GM15510 (cell line): ENCODE measurements around the gene PLCG1.

Experiments used
- POLR2A ChIP-seq: IDR thresholded peaks from 3 replicates; pipeline ENCODE4 v1.6.1; 2011; ENCODE audit warnings: borderline replicate concordance; ENCODE audit not compliant: insufficient read length; ENCODE audit errors: extremely low read depth

Gene PLCG1

GRCh38 chr20:41168281-41169161 is 31.2 kb downstream of the PLCG1 start:
- TF ChIP-seq POLR2A = no peak

- TF ChIP-seq POLR2A = no peak
Observed at GRCh38 chr20:41169162-41169690, 31.9 kb downstream of the PLCG1 start.

GRCh38 chr20:41169791-41170351 is 32.5 kb downstream of the PLCG1 start:
- no peak for TF ChIP-seq POLR2A

- TF ChIP-seq POLR2A = no peak
Observed at GRCh38 chr20:41170386-41171105, 33.2 kb downstream of the PLCG1 start.

- TF ChIP-seq POLR2A = no peak
Observed at GRCh38 chr20:41171736-41172295, 34.5 kb downstream of the PLCG1 start.

GRCh38 chr20:41172296-41173140 is 35.2 kb downstream of the PLCG1 start:
- TF ChIP-seq POLR2A = no peak

GRCh38 chr20:41173161-41173721 is 35.9 kb downstream of the PLCG1 start:
- no peak for TF ChIP-seq POLR2A

GRCh38 chr20:41173791-41174341 is 36.5 kb downstream of the PLCG1 start:
- no peak for TF ChIP-seq POLR2A

GRCh38 chr20:41174373-41174772 is 37.0 kb downstream of the PLCG1 start:
- TF ChIP-seq POLR2A = no peak

GRCh38 chr20:41174782-41175181 is 37.4 kb downstream of the PLCG1 start:
- no peak for TF ChIP-seq POLR2A

GRCh38 chr20:41175201-41175651 is 37.9 kb downstream of the PLCG1 start:
- no peak for TF ChIP-seq POLR2A

GRCh38 chr20:41175727-41176330 is 38.5 kb downstream of the PLCG1 start:
- TF ChIP-seq POLR2A = no peak
